ENCODE measurements around the gene SNRPE. TPM values are rescaled to one million over a fixed set of nuclear protein-coding genes. Genes with fewer than 3 reads are reported as not detected.

The SNRPE gene
- total RNA-seq, 1 experiment from 2014 or later, result 95.9 TPM

- Histone ChIP-seq H3K79me2 (ENCODE audit: low read length) (peaks cover 37% of the 10 kb centered on the region), H3K4me1 (ENCODE audit: low read length) (peaks cover 16% of the 10 kb centered on the region), H3K27me3 (ENCODE audit: low read length) (no peaks in the 10 kb centered on the region), H3K9me2 (replicated peaks; ENCODE audit: insufficient read depth, low read length) (no peaks in the 10 kb centered on the region), H3K9me3 (ENCODE audit: low read length) (no peaks in the 10 kb centered on the region), H3K36me3 (ENCODE audit: insufficient read depth, low read length) (peaks cover 19% of the 10 kb centered on the region; the same call in 1 of the 2 replicates), H4K20me1 (ENCODE audit: insufficient read depth, low read depth, low read length) (peaks cover 5% of the 10 kb centered on the region; the same call in 1 of the 2 replicates), H3K27ac (ENCODE audit: low read length) (no peak overlapping the region), H3K9ac (ENCODE audit: low read length) (no peak overlapping the region), H3K4me3 (ENCODE audit: low read length) (no peak overlapping the region), H3K4me2 (ENCODE audit: low read depth, low read length, poor library complexity, severe bottlenecking) (no peak overlapping the region), H2AFZ (ENCODE audit: low read length) (peak overlapping the region; percentile 40; the same call in 1 of the 2 replicates)
- DNase-seq, result no peak
Observed at GRCh38 chr1:203860396-203861025, 888 bp upstream of the SNRPE start.

GRCh38 chr1:203867802-203868201, 6.4 kb downstream of the SNRPE start:
- peaks cover 47% of the 10 kb centered on the region; the same call in 1 of the 2 replicates for H3K36me3 ChIP-seq (ENCODE audit: insufficient read depth, low read length)
- H3K79me2 ChIP-seq (ENCODE audit: low read length), result peaks cover 28% of the 10 kb centered on the region

GRCh38 chr1:203870245-203870644, 8.8 kb downstream of the SNRPE start:
- Histone ChIP-seq H2AFZ (ENCODE audit: low read length) (no peak overlapping the region), H3K9ac (ENCODE audit: low read length) (no peak overlapping the region), H3K79me2 (ENCODE audit: low read length) (peaks cover 7% of the 10 kb centered on the region), H4K20me1 (ENCODE audit: insufficient read depth, low read depth, low read length) (peaks cover 10% of the 10 kb centered on the region; the same call in 1 of the 2 replicates), H3K9me2 (replicated peaks; ENCODE audit: insufficient read depth, low read length) (no peaks in the 10 kb centered on the region), H3K4me2 (ENCODE audit: low read depth, low read length, poor library complexity, severe bottlenecking) (no peak overlapping the region), H3K36me3 (ENCODE audit: insufficient read depth, low read length) (peaks cover 30% of the 10 kb centered on the region; the same call in 1 of the 2 replicates), H3K27ac (ENCODE audit: low read length) (no peak overlapping the region), H3K4me1 (ENCODE audit: low read length) (no peaks in the 10 kb centered on the region), H3K27me3 (ENCODE audit: low read length) (no peaks in the 10 kb centered on the region), H3K4me3 (ENCODE audit: low read length) (no peak overlapping the region), H3K9me3 (ENCODE audit: low read length) (no peaks in the 10 kb centered on the region)
- no peak for DNase-seq

More at GRCh38 chr1:203867802-203868201, 6.4 kb downstream of the SNRPE start:
- no peak overlapping the region for H3K27ac ChIP-seq (ENCODE audit: low read length)
- no peak overlapping the region for H2AFZ ChIP-seq (ENCODE audit: low read length)
- H3K4me1 ChIP-seq (ENCODE audit: low read length), result peaks cover 5% of the 10 kb centered on the region
- no peak overlapping the region for H3K4me3 ChIP-seq (ENCODE audit: low read length)
- H4K20me1 ChIP-seq (ENCODE audit: insufficient read depth, low read depth, low read length), result peaks cover 10% of the 10 kb centered on the region
- no peak overlapping the region for H3K9ac ChIP-seq (ENCODE audit: low read length)
- no peaks in the 10 kb centered on the region for H3K27me3 ChIP-seq (ENCODE audit: low read length)
- no peak overlapping the region for H3K4me2 ChIP-seq (ENCODE audit: low read depth, low read length, poor library complexity, severe bottlenecking)
- no peaks in the 10 kb centered on the region for H3K9me2 ChIP-seq (replicated peaks; ENCODE audit: insufficient read depth, low read length)
- no peaks in the 10 kb centered on the region for H3K9me3 ChIP-seq (ENCODE audit: low read length)
- no peak for DNase-seq

GRCh38 chr1:203871114-203871880, 9.9 kb downstream of the SNRPE start:
- Histone ChIP-seq H3K36me3 (ENCODE audit: insufficient read depth, low read length) (peaks cover 22% of the 10 kb centered on the region; the same call in 1 of the 2 replicates), H3K9me3 (ENCODE audit: low read length) (no peaks in the 10 kb centered on the region), H4K20me1 (ENCODE audit: insufficient read depth, low read depth, low read length) (peaks cover 10% of the 10 kb centered on the region; the same call in 1 of the 2 replicates), H3K9ac (ENCODE audit: low read length) (no peak overlapping the region), H3K27me3 (ENCODE audit: low read length) (no peaks in the 10 kb centered on the region), H3K9me2 (replicated peaks; ENCODE audit: insufficient read depth, low read length) (no peaks in the 10 kb centered on the region), H3K4me1 (ENCODE audit: low read length) (no peaks in the 10 kb centered on the region), H2AFZ (ENCODE audit: low read length) (no peak overlapping the region), H3K79me2 (ENCODE audit: low read length) (peaks cover 4% of the 10 kb centered on the region), H3K27ac (ENCODE audit: low read length) (no peak overlapping the region), H3K4me2 (ENCODE audit: low read depth, low read length, poor library complexity, severe bottlenecking) (no peak overlapping the region), H3K4me3 (ENCODE audit: low read length) (no peak overlapping the region)
- DNase-seq, result peak; percentile 78

- no peak for DNase-seq
- Histone ChIP-seq H3K9me2 (replicated peaks; ENCODE audit: insufficient read depth, low read length) (no peaks in the 10 kb centered on the region), H3K79me2 (ENCODE audit: low read length) (no peaks in the 10 kb centered on the region), H3K27ac (ENCODE audit: low read length) (no peak overlapping the region), H3K27me3 (ENCODE audit: low read length) (no peaks in the 10 kb centered on the region), H3K4me2 (ENCODE audit: low read depth, low read length, poor library complexity, severe bottlenecking) (no peak overlapping the region), H3K9me3 (ENCODE audit: low read length) (no peaks in the 10 kb centered on the region), H4K20me1 (ENCODE audit: insufficient read depth, low read depth, low read length) (peaks cover 10% of the 10 kb centered on the region; the same call in 1 of the 2 replicates), H3K36me3 (ENCODE audit: insufficient read depth, low read length) (peaks cover 17% of the 10 kb centered on the region; the same call in 1 of the 2 replicates), H3K4me1 (ENCODE audit: low read length) (no peaks in the 10 kb centered on the region), H3K4me3 (ENCODE audit: low read length) (no peak overlapping the region), H3K9ac (ENCODE audit: low read length) (no peak overlapping the region), H2AFZ (ENCODE audit: low read length) (no peak overlapping the region)
Observed at GRCh38 chr1:203873094-203873493, 11.7 kb downstream of the SNRPE start.

- H3K9ac ChIP-seq (ENCODE audit: low read length), result no peak overlapping the region
- DNase-seq, result no peak
- no peak overlapping the region for H3K4me2 ChIP-seq (ENCODE audit: low read depth, low read length, poor library complexity, severe bottlenecking)
- H4K20me1 ChIP-seq (ENCODE audit: insufficient read depth, low read depth, low read length), result no peaks in the 10 kb centered on the region
- no peaks in the 10 kb centered on the region for H3K79me2 ChIP-seq (ENCODE audit: low read length)
- no peak overlapping the region for H3K27ac ChIP-seq (ENCODE audit: low read length)
- no peaks in the 10 kb centered on the region for H3K9me3 ChIP-seq (ENCODE audit: low read length)
- H3K27me3 ChIP-seq (ENCODE audit: low read length), result no peaks in the 10 kb centered on the region
- no peaks in the 10 kb centered on the region for H3K4me1 ChIP-seq (ENCODE audit: low read length)
- H3K4me3 ChIP-seq (ENCODE audit: low read length), result no peak overlapping the region
- H3K36me3 ChIP-seq (ENCODE audit: insufficient read depth, low read length), result no peaks in the 10 kb centered on the region
- H2AFZ ChIP-seq (ENCODE audit: low read length), result no peak overlapping the region
- no peaks in the 10 kb centered on the region for H3K9me2 ChIP-seq (replicated peaks; ENCODE audit: insufficient read depth, low read length)
Observed at GRCh38 chr1:203878422-203878821, 17.0 kb downstream of the SNRPE start.

- H4K20me1 ChIP-seq (ENCODE audit: insufficient read depth, low read depth, low read length), result no peaks in the 10 kb centered on the region
- no peak overlapping the region for H2AFZ ChIP-seq (ENCODE audit: low read length)
- no peaks in the 10 kb centered on the region for H3K27me3 ChIP-seq (ENCODE audit: low read length)
- no peaks in the 10 kb centered on the region for H3K4me1 ChIP-seq (ENCODE audit: low read length)
- no peaks in the 10 kb centered on the region for H3K9me3 ChIP-seq (ENCODE audit: low read length)
- H3K36me3 ChIP-seq (ENCODE audit: insufficient read depth, low read length), result no peaks in the 10 kb centered on the region
- no peak overlapping the region for H3K27ac ChIP-seq (ENCODE audit: low read length)
- no peak for DNase-seq
- H3K9me2 ChIP-seq (replicated peaks; ENCODE audit: insufficient read depth, low read length), result no peaks in the 10 kb centered on the region
- no peak overlapping the region for H3K4me2 ChIP-seq (ENCODE audit: low read depth, low read length, poor library complexity, severe bottlenecking)
- H3K79me2 ChIP-seq (ENCODE audit: low read length), result no peaks in the 10 kb centered on the region
- no peak overlapping the region for H3K4me3 ChIP-seq (ENCODE audit: low read length)
- no peak overlapping the region for H3K9ac ChIP-seq (ENCODE audit: low read length)
Observed at GRCh38 chr1:203880606-203881005, 19.2 kb downstream of the SNRPE start.

- Histone ChIP-seq H3K9me3 (ENCODE audit: low read length) (no peaks in the 10 kb centered on the region), H3K27ac (ENCODE audit: low read length) (no peak overlapping the region), H3K9me2 (replicated peaks; ENCODE audit: insufficient read depth, low read length) (no peaks in the 10 kb centered on the region), H3K9ac (ENCODE audit: low read length) (no peak overlapping the region), H3K36me3 (ENCODE audit: insufficient read depth, low read length) (no peaks in the 10 kb centered on the region), H3K4me3 (ENCODE audit: low read length) (no peak overlapping the region), H3K79me2 (ENCODE audit: low read length) (no peaks in the 10 kb centered on the region), H3K27me3 (ENCODE audit: low read length) (no peaks in the 10 kb centered on the region), H3K4me1 (ENCODE audit: low read length) (no peaks in the 10 kb centered on the region), H3K4me2 (ENCODE audit: low read depth, low read length, poor library complexity, severe bottlenecking) (no peak overlapping the region), H4K20me1 (ENCODE audit: insufficient read depth, low read depth, low read length) (no peaks in the 10 kb centered on the region), H2AFZ (ENCODE audit: low read length) (no peak overlapping the region)
- no peak for DNase-seq
Observed at GRCh38 chr1:203888807-203889251, 27.4 kb downstream of the SNRPE start.

All from Karpas-422 (cell line).